GM12878 (cell line): Measurements from ENCODE around the gene PDZK1. TPM values are rescaled to one million over a fixed set of nuclear protein-coding genes. Genes with fewer than 3 reads are reported as not detected.

Source experiments
- ATAC-seq: fragments of 200-7000 bp; cut with Tn5 transposase; 3 replicates; pipeline ENCODE4 v1.9.1; 2020; ENCODE audit warnings: mild to moderate bottlenecking, moderate library complexity
- BruUV-seq: library from RNA; stranded (reverse); fragments of 400-500 nt; replicated peaks from 2 replicates; lab custom pipeline; 2021; lab: Mats Ljungman, UMichigan
- CTCF ChIA-PET: fragments of 300-600 bp; sonication (Branson Sonifier 250); formaldehyde crosslinking; extraction: SDS; loops from one replicate; lab custom pipeline; 2021; ENCODE audit warnings: inconsistent platforms; lab: Yijun Ruan, JAX
- POLR2A ChIA-PET: fragments of 350-600 bp; formaldehyde crosslinking; extraction: SDS; loops from one replicate; lab custom pipeline; 2021; ENCODE audit warnings: inconsistent platforms; lab: Charles Lee
- RAD21 ChIA-PET: fragments of 300-600 bp; sonication (Branson Sonifier 250); formaldehyde crosslinking; loops from one replicate; lab custom pipeline; 2023; ENCODE audit warnings: antibody characterized with exemption; ENCODE audit not compliant: unreplicated experiment; lab: Charles Lee
- SMC1A ChIA-PET: fragments of 300-600 bp; sonication (Branson Sonifier 250); formaldehyde crosslinking; loops from one replicate; lab custom pipeline; 2023; ENCODE audit not compliant: unreplicated experiment, uncharacterized antibody; lab: Charles Lee
- DNase-seq: peaks from one replicate; pipeline ENCODE4 v3.0.0-alpha.2; 2011; ENCODE audit warnings: low read depth, low spot score
- FAIRE-seq: peaks from 3 replicates; lab custom pipeline; 2011; peaks lifted over from hg19 to GRCh38; lab: Jason Lieb, UNC
- H2AFZ ChIP-seq: 2 replicates; pipeline ENCODE4 v1.6.0; 2011; ENCODE audit warnings: low read depth, low read length, control low read depth; ENCODE audit not compliant: control insufficient read depth
- H3K27ac ChIP-seq: 2 replicates; pipeline ENCODE4 v1.5.1; 2011; ENCODE audit warnings: control low read depth; ENCODE audit not compliant: control insufficient read depth, insufficient read depth
- H3K27me3 ChIP-seq, 2 experiments: replicated peaks in 1 of 2; 2 replicates each; pipeline versions ENCODE4 v1.6.0 to v1.6.1; 2011; ENCODE audit warnings: low read length in 1 of 2; ENCODE audit not compliant: control insufficient read depth in 2 of 2, insufficient read depth in 2 of 2
- H3K36me3 ChIP-seq, 2 experiments: 2 replicates each; pipeline ENCODE4 v1.5.1; 2011; ENCODE audit warnings: low read length in 1 of 2; ENCODE audit not compliant: control insufficient read depth in 2 of 2, insufficient read depth in 2 of 2
- H3K4me1 ChIP-seq: 2 replicates; pipeline ENCODE4 v1.6.1; 2011; ENCODE audit warnings: mild to moderate bottlenecking, low read length, moderate library complexity, mixed read lengths; ENCODE audit not compliant: control insufficient read depth, insufficient read depth
- H3K4me2 ChIP-seq: 2 replicates; pipeline ENCODE4 v1.6.0; 2011; ENCODE audit warnings: control low read depth; ENCODE audit not compliant: control insufficient read depth, insufficient read depth
- H3K4me3 ChIP-seq: fragments of 200-600 bp; sonication (generic); 2 replicates; pipeline ENCODE4 v1.5.1; 2016
- H3K79me2 ChIP-seq: 2 replicates; pipeline ENCODE4 v1.6.0; 2011; ENCODE audit warnings: low read length; ENCODE audit not compliant: control insufficient read depth, insufficient read depth
- H3K9ac ChIP-seq: 2 replicates; pipeline ENCODE4 v1.8.0; 2011; ENCODE audit warnings: low read length, control low read depth, mixed read lengths; ENCODE audit not compliant: control insufficient read depth, insufficient read depth
- H3K9me3 ChIP-seq: replicated peaks from 3 replicates; pipeline ENCODE4 v1.5.1; 2011; ENCODE audit warnings: mild to moderate bottlenecking, low read length; ENCODE audit not compliant: control insufficient read depth, insufficient read depth
- H4K20me1 ChIP-seq: 2 replicates; pipeline ENCODE4 v1.6.0; 2011; ENCODE audit not compliant: control insufficient read depth, insufficient read depth
- BACH1 ChIP-seq: fragments of 450-650 bp; IDR thresholded peaks from 2 replicates; pipeline ENCODE4 v1.6.1; 2017; ENCODE audit warnings: mild to moderate bottlenecking, borderline replicate concordance
- BCL11A ChIP-seq: IDR thresholded peaks from 2 replicates; pipeline ENCODE4 v1.6.1; 2011; ENCODE audit warnings: low read depth, low read length
- BHLHE40 ChIP-seq, 2 experiments: fragments of 450-650 bp in 1 of 2; IDR thresholded peaks; 2 replicates each; pipeline ENCODE4 v1.6.1; 2011 to 2017; ENCODE audit warnings: low read depth in 2 of 2, borderline replicate concordance in 1 of 2, improper control_type of control experiment in 1 of 2, low read length in 1 of 2, mild to moderate bottlenecking in 1 of 2
- CBX5 ChIP-seq: sonication (generic); IDR thresholded peaks from 2 replicates; pipeline ENCODE4 v1.6.1; 2016; ENCODE audit warnings: low read depth, moderate library complexity, mild to moderate bottlenecking, inconsistent platforms
- CHD2 ChIP-seq: IDR thresholded peaks from 2 replicates; pipeline ENCODE4 v1.6.1; 2011; ENCODE audit warnings: low read depth, low read length, improper control_type of control experiment, borderline replicate concordance
- FOXK2 ChIP-seq: fragments of 450-650 bp; IDR thresholded peaks from 2 replicates; pipeline ENCODE4 v1.6.1; 2017; ENCODE audit warnings: mild to moderate bottlenecking, moderate library complexity
- FOXM1 ChIP-seq: IDR thresholded peaks from 2 replicates; pipeline ENCODE4 v1.6.1; 2012; ENCODE audit warnings: low read depth, mild to moderate bottlenecking, inconsistent platforms, low read length, moderate library complexity
- IKZF1 ChIP-seq: fragments of 450-650 bp; conservative IDR thresholded peaks from 2 replicates; pipeline ENCODE4 v1.6.1; 2017; ENCODE audit warnings: antibody characterized with exemption, mild to moderate bottlenecking
- MEF2B ChIP-seq: fragments of 450-650 bp; IDR thresholded peaks from 2 replicates; pipeline ENCODE4 v1.6.1; 2018; ENCODE audit warnings: mild to moderate bottlenecking, moderate library complexity; ENCODE audit not compliant: partially characterized antibody, poor library complexity, severe bottlenecking
- MTA2 ChIP-seq: fragments of 450-650 bp; IDR thresholded peaks from 2 replicates; pipeline ENCODE4 v1.6.1; 2016; ENCODE audit warnings: low read depth, mild to moderate bottlenecking, moderate library complexity
- MTA3 ChIP-seq: IDR thresholded peaks from 2 replicates; pipeline ENCODE4 v1.6.1; 2012; ENCODE audit warnings: low read length, inconsistent platforms, borderline replicate concordance
- POLR2AphosphoS2 ChIP-seq: IDR thresholded peaks from 2 replicates; pipeline ENCODE4 v1.6.1; 2011; ENCODE audit warnings: low read depth, mild to moderate bottlenecking, low read length, improper control_type of control experiment, moderate library complexity
- SP1 ChIP-seq: IDR thresholded peaks from one replicate; pipeline ENCODE4 v1.6.1; 2011; ENCODE audit warnings: low read depth, low read length
- SPI1 ChIP-seq: IDR thresholded peaks from 2 replicates; pipeline ENCODE4 v1.6.1; 2011; ENCODE audit warnings: low read depth, mild to moderate bottlenecking, low read length, moderate library complexity, borderline replicate concordance; ENCODE audit not compliant: insufficient read depth
- ZNF274 ChIP-seq: IDR thresholded peaks from one replicate; pipeline ENCODE4 v1.8.0; 2011; ENCODE audit not compliant: insufficient read length, insufficient read depth
- WGBS: methylation state at CpG from one replicate; pipeline ENCODE4 v1.1.6; 2016; ENCODE audit warnings: low lambda C conversion rate; ENCODE audit not compliant: insufficient replicate concordance, insufficient coverage; ENCODE audit errors: missing lambda C conversion rate; 5-methylcytosine and 5-hydroxymethylcytosine counted together
- in situ Hi-C: fragments of 300-500 bp; cut with MboI; formaldehyde crosslinking; loops from 9 replicates; pipeline ENCODE4 v1.14.3; 2018; ENCODE audit warnings: mixed read lengths
- intact Hi-C: fragments of 100-400 bp; cut with micrococcal nuclease; formaldehyde crosslinking; loops from one replicate; pipeline ENCODE4 v1.14.2; 2022; ENCODE audit not compliant: unreplicated experiment
- polyA plus RNA-seq, 11 experiments: library from polyadenylated mRNA; depleted of rRNA in 4 of 11; unstranded in 6 of 11; stranded (reverse) in 5 of 11; fragments of >200 nt; fragmentation: Nextera tagmentation in 4 of 11; fragmentation: Illumina TruSeq in 1 of 11; extraction: Ambion mirVana in 4 of 11; extraction: Trizol in 1 of 11; gene quantifications; 1 replicate in 1 of 11; 2 replicates in 10 of 11; pipeline versions ENCODE4 v1.2.1 to v1.2.3, GENCODE V29; 2011 to 2016; ENCODE audit warnings: inconsistent platforms in 2 of 11, missing spikeins in 2 of 11, low read depth in 1 of 11
- total RNA-seq, 4 experiments: library from RNA; depleted of rRNA in 3 of 4; stranded (reverse); fragments of >200 nt in 3 of 4; fragmentation: Illumina TruSeq in 1 of 4; extraction: Trizol in 1 of 4; gene quantifications; 2 replicates each; pipeline versions ENCODE4 v1.2.1 to v1.2.3, GENCODE V29; 2013 to 2021
- TF ChIP-seq, protein P1 (sequence below): IDR thresholded peaks from 2 replicates; pipeline ENCODE4 v1.6.1; 2012; ENCODE audit warnings: low read depth, low read length, improper control_type of control experiment
- TF ChIP-seq, protein P2 (sequence below): fragments of 450-650 bp; IDR thresholded peaks from 2 replicates; pipeline ENCODE4 v1.6.1; 2017; ENCODE audit warnings: low read depth, mild to moderate bottlenecking, moderate library complexity

Gene PDZK1
- total and polyA plus RNA-seq, 10 of the 15 experiments (the other 5 are each of a cell fraction or from before 2014, with no cell fraction given), result 0.09 to 5.0 (median 0.31) TPM

DNA sequence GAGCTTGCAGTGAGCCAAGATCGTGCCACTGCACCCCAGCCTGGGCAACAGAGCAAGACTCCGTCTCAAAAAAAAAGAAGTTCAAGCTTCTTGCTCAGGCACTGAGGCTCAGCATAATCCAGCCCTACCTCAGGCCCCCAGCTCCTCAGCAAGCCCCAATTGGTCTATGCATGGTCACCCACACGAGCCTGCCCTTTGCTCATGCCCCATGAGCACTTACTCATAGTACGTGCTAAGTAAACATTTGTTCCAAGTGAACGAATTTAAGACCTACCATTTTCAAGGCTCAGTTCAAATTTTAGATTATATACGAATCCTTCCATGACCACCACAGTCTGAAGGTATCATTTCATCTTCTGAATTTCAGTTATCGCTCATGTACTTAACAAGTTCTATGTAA is 4.3 kb downstream of the PDZK1 start:
- ChIA-PET SMC1A (no interaction called here), CTCF (interaction anchor here (3.5 kb wide), 1 partner anchor 17 kb away, joined by 13 read pairs; the partner anchor contains the start of gene CD160), RAD21 (no interaction called here), POLR2A (interaction anchor here (0.7 kb wide), 1 partner anchor 8 kb away, joined by 3 read pairs; no protein-coding TSS in a partner anchor)
- H3K36me3 ChIP-seq, result no peaks in the 10 kb centered on the region
- no TSS peak for BruUV-seq
- no peaks in the 10 kb centered on the region for H3K79me2 ChIP-seq
- H3K9ac ChIP-seq, result no peak overlapping the region
- no peaks in the 10 kb centered on the region for H4K20me1 ChIP-seq
- 48% methylated on average over 7 of the region's 7 CpGs for WGBS
- no peak overlapping the region for H2AFZ ChIP-seq
- intact Hi-C loops, result no loop called here
- DNase-seq (no peak), ATAC-seq (no peak), FAIRE-seq (no peak)
- in situ Hi-C loops, result no loop called here
- TF ChIP-seq FOXK2 (no peak), IKZF1 (no peak), CHD2 (no peak), BACH1 (no peak), SPI1 (no peak)
- TF ChIP-seq, protein P1, sequence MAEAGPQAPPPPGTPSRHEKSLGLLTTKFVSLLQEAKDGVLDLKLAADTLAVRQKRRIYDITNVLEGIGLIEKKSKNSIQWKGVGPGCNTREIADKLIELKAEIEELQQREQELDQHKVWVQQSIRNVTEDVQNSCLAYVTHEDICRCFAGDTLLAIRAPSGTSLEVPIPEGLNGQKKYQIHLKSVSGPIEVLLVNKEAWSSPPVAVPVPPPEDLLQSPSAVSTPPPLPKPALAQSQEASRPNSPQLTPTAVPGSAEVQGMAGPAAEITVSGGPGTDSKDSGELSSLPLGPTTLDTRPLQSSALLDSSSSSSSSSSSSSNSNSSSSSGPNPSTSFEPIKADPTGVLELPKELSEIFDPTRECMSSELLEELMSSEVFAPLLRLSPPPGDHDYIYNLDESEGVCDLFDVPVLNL, result no peak
- H3K4me3 ChIP-seq, result no peak overlapping the region
- H3K27me3 ChIP-seq, result no peaks in the 10 kb centered on the region
- H3K9me3 ChIP-seq, result no peaks in the 10 kb centered on the region
- H3K4me1 ChIP-seq, result no peaks in the 10 kb centered on the region
- H3K27ac ChIP-seq, result no peak overlapping the region
- no peak overlapping the region for H3K4me2 ChIP-seq

DNA sequence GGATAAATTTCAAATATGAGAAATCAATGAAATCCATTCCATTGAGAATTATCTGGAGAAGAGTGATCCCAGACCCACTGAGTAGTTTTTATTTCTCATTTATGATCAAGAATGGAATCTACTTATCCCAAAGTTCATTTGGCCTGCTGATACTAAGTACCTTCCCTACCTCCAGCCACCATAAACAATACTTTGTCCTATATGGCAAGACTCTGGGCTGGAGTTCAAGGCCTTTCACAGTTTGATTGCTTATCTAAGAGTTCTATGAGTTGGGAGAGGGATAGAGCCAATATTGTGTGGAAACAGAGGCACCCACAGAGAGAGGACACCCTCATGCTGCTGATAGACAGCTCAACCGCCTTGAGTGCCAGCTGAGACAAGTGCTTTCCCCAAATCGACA is 5.1 kb downstream of the PDZK1 start:
- no peaks in the 10 kb centered on the region for H3K9me3 ChIP-seq
- ChIA-PET POLR2A (interaction anchor here (0.7 kb wide), 1 partner anchor 9 kb away, joined by 3 read pairs; no protein-coding TSS in a partner anchor), SMC1A (no interaction called here), CTCF (no interaction called here), RAD21 (no interaction called here)
- no peak overlapping the region for H3K27ac ChIP-seq
- BruUV-seq, result no TSS peak
- no peak overlapping the region for H2AFZ ChIP-seq
- no peak for DNase-seq
- no peak for ATAC-seq
- no peaks in the 10 kb centered on the region for H3K27me3 ChIP-seq
- 12% methylated on average over 2 of the region's 2 CpGs for WGBS
- H3K4me3 ChIP-seq, result no peak overlapping the region
- H3K4me1 ChIP-seq, result no peaks in the 10 kb centered on the region
- no peaks in the 10 kb centered on the region for H3K79me2 ChIP-seq
- FAIRE-seq, result no peak
- no peak overlapping the region for H3K4me2 ChIP-seq
- in situ Hi-C loops (no loop called here), intact Hi-C loops (no loop called here)
- no peak overlapping the region for H3K9ac ChIP-seq
- H4K20me1 ChIP-seq, result no peaks in the 10 kb centered on the region
- no peaks in the 10 kb centered on the region for H3K36me3 ChIP-seq
- TF ChIP-seq MTA2 (no peak), POLR2AphosphoS2 (no peak), CBX5 (no peak), SP1 (no peak), MEF2B (no peak), BACH1 (no peak), FOXM1 (no peak), MTA3 (no peak), BCL11A (no peak), BHLHE40 (IDR thresholded peaks at IDR 0.05; ENCODE audit: borderline replicate concordance in 1 of 2, low read depth in 2 of 2, low read length in 1 of 2) (no peak), ZNF274 (no peak)
- TF ChIP-seq, protein P2, sequence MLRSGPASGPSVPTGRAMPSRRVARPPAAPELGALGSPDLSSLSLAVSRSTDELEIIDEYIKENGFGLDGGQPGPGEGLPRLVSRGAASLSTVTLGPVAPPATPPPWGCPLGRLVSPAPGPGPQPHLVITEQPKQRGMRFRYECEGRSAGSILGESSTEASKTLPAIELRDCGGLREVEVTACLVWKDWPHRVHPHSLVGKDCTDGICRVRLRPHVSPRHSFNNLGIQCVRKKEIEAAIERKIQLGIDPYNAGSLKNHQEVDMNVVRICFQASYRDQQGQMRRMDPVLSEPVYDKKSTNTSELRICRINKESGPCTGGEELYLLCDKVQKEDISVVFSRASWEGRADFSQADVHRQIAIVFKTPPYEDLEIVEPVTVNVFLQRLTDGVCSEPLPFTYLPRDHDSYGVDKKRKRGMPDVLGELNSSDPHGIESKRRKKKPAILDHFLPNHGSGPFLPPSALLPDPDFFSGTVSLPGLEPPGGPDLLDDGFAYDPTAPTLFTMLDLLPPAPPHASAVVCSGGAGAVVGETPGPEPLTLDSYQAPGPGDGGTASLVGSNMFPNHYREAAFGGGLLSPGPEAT, result no peak
